HG02571 (cell line): ENCODE results near the gene TNIP2.
"Not testable (repeated sequence)": the region's sequence is repeated elsewhere in the genome, so short reads cannot be mapped to it uniquely, and the experiment has no call there.

Experiments
- ATAC-seq: cut with Tn5 transposase; IDR thresholded peaks from one replicate; pipeline ENCODE4 v1.9.1; 2021; ENCODE audit warnings: mild to moderate bottlenecking, moderate library complexity; ENCODE audit not compliant: unreplicated experiment

The TNIP2 gene

DNA sequence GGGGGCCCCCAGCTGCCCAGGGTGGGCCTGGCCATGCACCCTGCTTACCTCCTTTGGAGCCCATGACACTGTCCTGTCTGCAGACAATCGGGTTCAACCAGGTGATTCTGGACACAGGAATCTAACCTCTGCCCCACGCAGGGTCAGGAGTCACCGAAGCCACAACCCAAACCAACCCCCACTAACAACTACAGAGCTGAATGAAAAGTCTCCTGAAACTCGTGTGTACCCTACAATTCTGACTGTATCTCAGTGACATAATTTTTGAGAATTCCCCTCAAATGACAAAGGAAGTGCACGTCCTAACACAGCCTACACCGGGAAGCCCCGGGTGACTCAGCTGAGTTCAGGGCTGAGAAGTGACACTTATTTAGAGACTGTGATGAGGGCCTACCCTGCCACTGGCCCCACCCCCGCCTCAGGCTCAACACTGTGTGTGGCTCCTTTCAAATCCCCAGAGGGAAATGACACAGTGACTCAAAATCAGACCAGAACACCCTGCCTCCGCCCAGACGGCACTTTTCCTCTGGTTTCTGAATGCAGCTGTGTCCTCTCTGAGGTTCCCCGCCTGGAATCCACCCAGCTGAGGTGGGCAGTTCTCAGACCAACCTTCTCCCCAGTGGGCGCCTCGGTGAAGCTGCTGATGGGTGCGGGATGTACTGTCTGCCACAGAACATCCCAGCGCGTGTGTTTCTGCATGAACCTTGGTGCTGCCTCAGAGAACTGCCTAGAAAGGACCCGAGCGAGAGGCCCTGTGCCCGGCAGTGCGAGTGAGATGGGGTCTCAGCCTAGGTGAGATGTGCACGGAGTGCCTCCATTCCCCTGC lies 9.9 kb downstream of the TNIP2 start:
- ATAC-seq: peak; percentile 89

DNA sequence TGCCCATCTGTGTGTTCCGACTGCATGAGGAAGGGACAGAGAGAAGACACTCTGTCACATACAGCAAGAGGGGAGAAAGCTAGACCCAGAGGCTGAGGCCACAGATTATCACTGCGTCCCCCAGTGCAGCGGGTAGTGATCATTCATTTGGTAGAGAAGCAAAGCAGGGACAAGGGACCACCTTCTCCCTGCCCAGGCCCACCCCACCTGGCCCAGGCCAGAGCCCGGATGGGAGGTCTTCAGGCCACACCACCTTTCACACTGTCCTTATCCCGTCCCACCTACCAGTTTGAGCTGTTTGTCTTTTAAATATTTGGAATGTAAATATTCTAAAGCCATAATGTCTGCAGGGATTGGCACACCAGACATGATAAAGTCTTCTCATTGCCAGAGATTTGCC lies 10.6 kb downstream of the TNIP2 start:
- ATAC-seq: no peak

DNA sequence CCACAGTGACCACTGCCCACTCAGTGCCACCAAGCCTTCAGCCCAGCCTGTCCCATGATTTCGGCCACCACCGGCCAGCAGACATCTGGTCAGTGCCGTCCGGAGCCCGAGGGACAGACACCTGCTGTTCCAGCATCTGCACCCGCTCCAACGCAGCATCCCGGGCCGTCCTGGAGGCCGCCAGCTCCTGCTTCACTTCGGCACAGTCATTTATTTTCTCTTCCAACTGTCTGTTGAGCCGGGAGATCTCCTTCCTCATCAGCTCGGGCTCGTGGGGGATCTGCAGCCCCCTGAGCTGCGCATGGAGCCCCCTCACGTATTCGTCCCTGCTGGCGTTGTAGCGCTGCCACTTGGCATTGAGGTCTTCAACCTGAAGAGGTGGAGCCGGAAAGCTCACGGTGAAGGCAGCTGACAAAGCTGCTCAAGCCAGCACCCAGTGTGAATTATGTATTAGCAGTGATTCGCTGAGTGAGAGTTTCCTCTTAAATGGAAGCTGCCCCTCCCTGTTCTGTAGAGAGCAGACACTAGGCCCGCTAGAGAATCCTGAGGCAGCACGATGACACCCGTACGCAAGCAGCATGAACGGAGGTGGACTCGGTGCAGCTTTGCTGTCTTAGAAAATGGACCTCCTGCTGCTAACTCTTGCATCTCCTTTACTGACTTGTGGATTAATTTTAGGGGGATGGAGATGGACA lies 11.4 kb downstream of the TNIP2 start:
- no peak for ATAC-seq

DNA sequence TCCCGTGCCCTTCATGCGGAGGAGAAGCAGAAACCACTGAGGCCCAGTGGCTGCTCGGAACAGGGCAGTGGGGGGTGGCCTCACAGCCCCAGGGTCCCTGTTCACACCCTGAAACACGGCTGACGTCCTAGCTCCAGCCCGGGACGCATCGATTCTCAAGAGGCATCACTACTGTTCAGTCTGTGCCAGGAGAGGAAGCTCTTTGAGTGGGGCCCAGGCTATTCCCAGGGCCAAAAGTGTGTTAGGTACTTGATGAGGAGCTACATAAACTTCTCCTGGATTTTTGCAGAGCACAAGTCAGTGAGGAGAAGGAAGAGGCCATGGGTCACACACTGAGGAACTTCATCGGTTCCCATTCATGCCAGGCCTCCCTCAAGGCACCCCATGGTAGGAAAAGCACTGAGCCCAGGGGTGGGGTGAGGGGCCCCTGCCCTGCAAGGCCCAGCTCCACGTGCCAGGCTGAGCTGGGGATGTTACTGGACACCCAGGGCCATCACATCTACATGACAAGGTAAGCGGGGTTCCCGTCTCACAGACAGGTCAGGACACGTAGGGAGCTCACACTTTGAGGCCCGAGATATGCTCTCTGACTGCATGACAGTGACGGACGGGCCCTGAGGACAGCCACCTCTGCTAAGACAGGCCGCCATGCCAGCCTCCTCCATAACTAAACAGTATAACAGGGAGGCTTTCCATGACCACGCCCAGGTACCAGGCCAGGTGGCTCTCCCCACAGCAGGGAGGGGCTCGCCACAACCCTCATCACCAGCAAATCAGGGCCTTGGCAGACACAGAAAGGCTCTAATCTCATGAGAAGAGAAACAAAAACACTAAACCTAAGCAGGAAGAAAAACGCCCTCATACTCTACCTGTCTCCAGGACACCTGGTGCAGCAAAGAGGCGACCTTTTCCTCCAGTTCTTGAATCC lies 12.4 kb downstream of the TNIP2 start:
- ATAC-seq: no peak

- no peak for ATAC-seq
These were observed 13.2 kb downstream of the TNIP2 start for GRCh38 chr4:2742823-2743517.

- ATAC-seq: no peak
These were observed 13.9 kb downstream of the TNIP2 start for GRCh38 chr4:2742081-2742822.

- no peak for ATAC-seq
These were observed 14.5 kb downstream of the TNIP2 start for GRCh38 chr4:2741626-2742025.

DNA sequence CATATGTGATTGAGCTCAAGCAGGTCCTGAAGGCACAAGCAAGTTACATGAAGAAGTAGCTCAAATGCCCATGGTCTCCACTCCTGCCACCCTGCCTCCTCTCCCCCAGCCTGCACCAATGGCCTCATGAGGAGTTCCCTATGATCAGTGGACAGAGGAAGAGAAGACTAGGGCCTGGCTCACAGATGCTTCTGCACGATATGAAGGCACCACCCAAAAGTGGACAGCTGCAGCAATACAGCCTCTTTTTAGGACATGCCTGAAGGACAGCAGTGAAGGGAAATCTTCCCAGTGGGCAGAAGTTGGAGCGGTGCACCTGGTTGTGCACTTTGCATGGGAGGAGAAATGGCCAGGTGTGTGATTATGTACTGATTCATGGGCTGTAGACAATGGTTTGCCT lies 17.8 kb downstream of the TNIP2 start:
- not testable (repeated sequence) for ATAC-seq

- ATAC-seq: no peak
These were observed 20.3 kb downstream of the TNIP2 start for GRCh38 chr4:2735869-2736268.

DNA sequence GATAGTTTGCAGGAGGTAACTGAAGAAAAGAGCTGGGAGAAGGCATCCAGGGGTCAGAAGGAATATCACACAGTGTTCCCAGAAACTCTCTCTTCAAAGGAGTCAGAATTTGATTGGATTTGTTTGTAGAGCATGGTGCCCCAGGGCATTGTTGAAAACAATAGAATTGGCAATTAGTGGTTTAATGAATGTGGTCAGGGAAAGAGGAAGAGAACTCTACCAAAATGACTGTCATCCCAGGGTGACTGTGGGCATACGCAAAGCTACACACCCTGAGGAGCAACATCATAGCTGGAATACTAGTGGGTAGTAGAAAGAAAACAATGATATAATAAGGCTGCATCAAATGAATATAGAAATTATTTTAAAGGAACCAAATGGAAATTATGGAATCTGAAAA lies 21.5 kb downstream of the TNIP2 start:
- ATAC-seq: no peak

- ATAC-seq: no peak
These were observed 22.1 kb downstream of the TNIP2 start for GRCh38 chr4:2733844-2734574.

- ATAC-seq: no peak
These were observed 22.9 kb downstream of the TNIP2 start for GRCh38 chr4:2733001-2733843.

DNA sequence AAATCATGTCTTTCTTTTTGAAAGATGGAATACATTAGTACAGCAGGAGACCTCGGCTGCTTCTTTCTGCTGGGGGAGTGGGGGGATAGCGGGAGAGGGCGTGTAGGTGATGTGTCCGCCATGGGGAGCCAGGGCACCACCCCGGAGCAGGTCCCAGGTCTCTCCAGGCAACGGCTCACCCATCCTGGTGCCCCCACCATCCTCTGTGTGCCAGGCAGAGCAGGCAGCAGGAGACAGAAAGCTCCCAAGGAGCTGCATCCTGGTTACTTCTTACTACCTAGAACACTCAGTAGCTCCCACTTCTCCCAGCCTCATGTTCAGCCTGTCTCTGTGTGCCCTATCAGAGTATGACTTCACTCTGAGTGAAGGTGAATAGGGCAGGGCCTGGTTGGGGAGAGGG lies 23.6 kb downstream of the TNIP2 start:
- no peak for ATAC-seq

DNA sequence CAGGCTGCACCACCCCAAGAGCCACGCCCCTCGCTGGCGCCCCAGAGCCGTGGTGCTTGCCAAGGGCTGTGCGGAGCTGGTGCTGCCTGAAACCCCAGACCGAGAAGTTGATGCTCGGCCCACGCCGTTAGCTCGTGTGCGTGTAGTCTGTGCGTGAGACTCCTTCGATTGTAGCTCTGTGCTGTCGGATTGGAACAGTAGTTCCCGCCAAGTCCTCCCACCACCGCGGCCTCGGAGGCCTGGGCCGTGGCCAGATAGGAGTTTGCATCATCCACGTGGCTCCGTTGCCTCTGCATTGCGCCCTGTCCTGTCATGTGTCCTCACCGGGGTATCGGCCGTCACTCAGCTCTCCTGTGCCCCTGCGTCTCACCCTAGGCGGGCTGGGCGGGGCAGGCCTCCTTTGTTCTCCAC lies 24.2 kb downstream of the TNIP2 start:
- no peak for ATAC-seq

DNA sequence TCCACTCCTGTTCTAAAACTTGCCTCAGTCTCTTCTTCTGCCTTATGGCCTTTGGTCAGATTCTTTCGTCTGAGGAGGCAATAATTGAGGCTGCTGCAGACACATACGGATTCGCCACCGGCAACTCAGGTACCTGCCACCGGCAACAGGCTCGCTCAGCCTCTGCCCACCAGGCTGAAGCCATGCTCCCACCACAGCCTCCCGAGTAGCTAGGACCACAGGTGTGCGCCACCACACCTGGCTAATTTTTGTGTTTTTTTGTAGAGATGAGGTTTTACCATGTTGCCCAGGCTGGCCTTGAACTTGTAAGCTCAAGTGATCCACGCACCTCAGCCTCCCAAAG lies 26.6 kb downstream of the TNIP2 start:
- no peak for ATAC-seq

- no peak for ATAC-seq
These were observed 27.2 kb downstream of the TNIP2 start for GRCh38 chr4:2728806-2729532.

DNA sequence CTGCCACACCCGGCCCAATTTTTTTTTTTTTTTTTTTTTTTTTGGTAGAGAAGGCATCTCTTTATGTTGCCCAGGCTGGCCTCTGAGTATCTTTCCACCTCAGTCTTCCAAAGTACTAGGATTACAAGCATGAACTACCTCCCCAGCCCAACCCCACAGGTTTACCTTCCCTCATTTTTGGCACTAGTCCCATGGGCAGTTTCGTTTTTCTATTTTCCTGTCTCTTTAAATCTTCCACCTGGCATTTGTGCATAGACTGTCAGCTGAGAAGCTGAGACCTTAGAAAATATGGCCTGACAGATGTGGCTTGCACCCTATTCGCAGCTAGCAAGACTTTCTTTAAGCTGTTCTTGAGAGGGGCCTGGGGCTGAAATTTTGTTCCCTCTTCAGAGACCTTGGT lies 27.9 kb downstream of the TNIP2 start:
- ATAC-seq: no peak

DNA sequence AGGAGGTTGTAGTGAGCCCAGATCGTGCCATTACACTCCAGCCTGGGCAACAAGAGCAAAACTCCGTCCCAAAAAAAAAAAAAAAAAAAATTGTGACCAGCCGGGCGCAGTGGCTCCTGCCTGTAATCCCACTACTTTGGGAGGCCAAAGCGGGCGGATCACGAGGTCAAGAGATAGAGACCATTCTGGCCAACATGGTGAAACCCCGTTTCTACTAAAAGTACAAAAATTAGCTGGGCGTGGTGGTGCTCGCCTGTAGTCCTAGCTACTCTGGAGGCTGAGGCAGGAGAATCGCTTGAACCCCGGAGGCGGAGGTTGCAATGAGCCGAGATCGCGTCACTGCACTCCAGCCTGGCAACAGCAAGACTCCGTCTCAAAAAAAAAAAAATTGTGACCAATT lies 29.3 kb downstream of the TNIP2 start:
- ATAC-seq: not testable (repeated sequence)
